Endothelial cell of umbilical vein (primary cell): ENCODE results near the gene CD300H. TPM values are rescaled to one million over a fixed set of nuclear protein-coding genes. Genes with fewer than 3 reads are reported as not detected.

Experiments
- BruUV-seq: library from RNA; stranded (reverse); fragments of 400-500 nt; replicated peaks from 2 replicates; lab custom pipeline; 2021; lab: Mats Ljungman, UMichigan
- CTCF ChIA-PET: fragments of 300-600, 350-600 bp; sonication (Branson Sonifier 250); formaldehyde crosslinking; loops from one replicate; lab custom pipeline; 2021; ENCODE audit warnings: antibody characterized with exemption, inconsistent platforms; lab: Charles Lee
- POLR2A ChIA-PET: fragments of 300-600, 350-600 bp; sonication (Branson Sonifier 250); formaldehyde crosslinking; loops from one replicate; lab custom pipeline; 2021; ENCODE audit warnings: antibody characterized with exemption, inconsistent platforms; lab: Charles Lee
- DNase-seq: peaks from one replicate; pipeline ENCODE4 v3.0.0-alpha.2; 2011; ENCODE audit warnings: low read depth, low spot score
- FAIRE-seq: peaks from 2 replicates; lab custom pipeline; 2011; peaks lifted over from hg19 to GRCh38; lab: Jason Lieb, UNC
- H2AFZ ChIP-seq: 2 replicates; pipeline ENCODE4 v1.6.0; 2012; ENCODE audit warnings: low read depth, low read length, control low read depth, inconsistent platforms
- H3K27ac ChIP-seq: 2 replicates; pipeline ENCODE4 v1.5.1; 2011; ENCODE audit warnings: low read depth, mild to moderate bottlenecking, control low read depth, low read length, moderate library complexity; ENCODE audit not compliant: insufficient read depth
- H3K27me3 ChIP-seq, 2 experiments: 2 replicates each; pipeline versions ENCODE4 v1.6.0 to v1.6.1; 2011; ENCODE audit warnings: low read length in 2 of 2, mixed read lengths in 1 of 2; ENCODE audit not compliant: control insufficient read depth in 2 of 2, insufficient read depth in 2 of 2
- H3K36me3 ChIP-seq, 2 experiments: 2 replicates in 1 of 2; 3 replicates in 1 of 2; pipeline ENCODE4 v1.5.1; 2011; ENCODE audit warnings: low read length in 2 of 2, mild to moderate bottlenecking in 1 of 2, moderate library complexity in 1 of 2; ENCODE audit not compliant: control insufficient read depth in 2 of 2, insufficient read depth in 2 of 2; ENCODE audit errors: extremely low read depth in 1 of 2
- H3K4me1 ChIP-seq: 3 replicates; pipeline ENCODE4 v1.5.1; 2011; ENCODE audit warnings: mild to moderate bottlenecking, low read length; ENCODE audit not compliant: control insufficient read depth, insufficient read depth; ENCODE audit errors: extremely low read depth
- H3K4me2 ChIP-seq: 2 replicates; pipeline ENCODE4 v1.6.1; 2011; ENCODE audit warnings: low read length, control low read depth, mixed read lengths; ENCODE audit not compliant: insufficient read depth
- H3K4me3 ChIP-seq, 3 experiments: fragments of 200-600 bp in 1 of 3; sonication (generic), shearing (Covaris generic) in 1 of 3; replicated peaks in 1 of 3; 2 replicates each; pipeline ENCODE4 v1.5.1; 2011 to 2016; ENCODE audit warnings: control low read depth in 3 of 3, low read length in 3 of 3, mild to moderate bottlenecking in 2 of 3, inconsistent platforms in 1 of 3, low read depth in 1 of 3, moderate library complexity in 1 of 3; ENCODE audit not compliant: insufficient read depth in 1 of 3
- H3K79me2 ChIP-seq: 2 replicates; pipeline ENCODE4 v1.6.0; 2012; ENCODE audit warnings: low read length, inconsistent platforms; ENCODE audit not compliant: control insufficient read depth, insufficient read depth
- H3K9ac ChIP-seq: replicated peaks from 2 replicates; pipeline ENCODE3; 2011; ENCODE audit warnings: low read length, control low read depth; ENCODE audit not compliant: insufficient read depth; ENCODE audit errors: extremely low read depth
- H3K9me1 ChIP-seq: replicated peaks from 3 replicates; pipeline ENCODE4 v1.6.0; 2011; ENCODE audit warnings: mild to moderate bottlenecking, low read length; ENCODE audit not compliant: control insufficient read depth, insufficient read depth; ENCODE audit errors: extremely low read depth
- H3K9me3 ChIP-seq: replicated peaks from 2 replicates; pipeline ENCODE4 v1.5.1; 2012; ENCODE audit warnings: low read length, inconsistent platforms; ENCODE audit not compliant: control insufficient read depth, insufficient read depth
- H4K20me1 ChIP-seq: replicated peaks from 2 replicates; pipeline ENCODE3; 2011; ENCODE audit warnings: mild to moderate bottlenecking, low read length; ENCODE audit not compliant: control insufficient read depth, insufficient read depth; ENCODE audit errors: extremely low read depth
- CTCF ChIP-seq, 2 donors: IDR thresholded peaks; 1 replicate in 1 of 2; 2 replicates in 1 of 2; pipeline ENCODE4 v1.5.1; 2011; ENCODE audit warnings: low read length in 2 of 2, mild to moderate bottlenecking in 2 of 2, moderate library complexity in 2 of 2, control low read depth in 1 of 2, inconsistent platforms in 1 of 2, low read depth in 1 of 2; ENCODE audit not compliant: insufficient read depth in 1 of 2; ENCODE audit errors: extremely low read depth in 1 of 2
- EZH2 ChIP-seq: IDR thresholded peaks from 2 replicates; pipeline ENCODE4 v1.6.1; 2012; ENCODE audit warnings: borderline replicate concordance, low read depth, mild to moderate bottlenecking, moderate library complexity, low read length, inconsistent platforms; ENCODE audit not compliant: severe bottlenecking
- FOS ChIP-seq: IDR thresholded peaks from 2 replicates; pipeline ENCODE4 v1.6.1; 2011; ENCODE audit warnings: mild to moderate bottlenecking, low read length, moderate library complexity, borderline replicate concordance; ENCODE audit not compliant: insufficient read depth
- GATA2 ChIP-seq: IDR thresholded peaks from 2 replicates; pipeline ENCODE4 v1.7.0; 2011; ENCODE audit warnings: low read depth, mild to moderate bottlenecking, moderate library complexity, mixed read lengths, low read length; ENCODE audit not compliant: insufficient read length, insufficient read depth
- JUN ChIP-seq: IDR thresholded peaks from 2 replicates; pipeline ENCODE4 v1.6.1; 2011; ENCODE audit warnings: borderline replicate concordance, low read depth; ENCODE audit not compliant: insufficient read length, insufficient read depth
- MAX ChIP-seq: IDR thresholded peaks from 2 replicates; pipeline ENCODE4 v1.6.1; 2011; ENCODE audit not compliant: insufficient read depth, insufficient read length
- MYC ChIP-seq: IDR thresholded peaks from one replicate; pipeline ENCODE4 v1.6.1; 2011; ENCODE audit warnings: mild to moderate bottlenecking, low read depth, low read length
- POLR2A ChIP-seq: IDR thresholded peaks from 2 replicates; pipeline ENCODE4 v1.6.1; 2012; ENCODE audit warnings: low read depth, mild to moderate bottlenecking, control low read depth, low read length
- POLR2AphosphoS5 ChIP-seq: IDR thresholded peaks from 2 replicates; pipeline ENCODE4 v1.6.1; 2012; ENCODE audit warnings: low read depth, mild to moderate bottlenecking, control low read depth, low read length, moderate library complexity; ENCODE audit not compliant: insufficient read depth
- dilution Hi-C: fragments of 300-500 bp; cut with MboI; formaldehyde crosslinking; loops from one replicate; pipeline ENCODE4 v1.15.0; 2019; ENCODE audit warnings: low sequenced_read_pairs; ENCODE audit not compliant: extremely low pct_ligation_motif_present
- intact Hi-C: fragments of 100-400 bp; cut with micrococcal nuclease; formaldehyde crosslinking; loops from one replicate; pipeline ENCODE4 v1.10.0; 2022
- polyA plus RNA-seq, 4 experiments: library from polyadenylated mRNA; depleted of rRNA in 3 of 4; stranded (reverse) in 3 of 4; unstranded in 1 of 4; fragments of >200 nt; gene quantifications; 2 replicates each; pipeline versions ENCODE4 v1.2.1 to v1.2.3, GENCODE V29; 2011 to 2012; ENCODE audit warnings: missing spikeins in 1 of 4
- total RNA-seq: library from RNA; stranded (reverse); gene quantifications from 2 replicates; pipeline ENCODE4 v1.2.3, GENCODE V29; 2021

Gene CD300H
- total and polyA plus RNA-seq, 2 donors (not counting 3 experiments of a cell fraction or from before 2014, with no cell fraction given), result not detected

DNA sequence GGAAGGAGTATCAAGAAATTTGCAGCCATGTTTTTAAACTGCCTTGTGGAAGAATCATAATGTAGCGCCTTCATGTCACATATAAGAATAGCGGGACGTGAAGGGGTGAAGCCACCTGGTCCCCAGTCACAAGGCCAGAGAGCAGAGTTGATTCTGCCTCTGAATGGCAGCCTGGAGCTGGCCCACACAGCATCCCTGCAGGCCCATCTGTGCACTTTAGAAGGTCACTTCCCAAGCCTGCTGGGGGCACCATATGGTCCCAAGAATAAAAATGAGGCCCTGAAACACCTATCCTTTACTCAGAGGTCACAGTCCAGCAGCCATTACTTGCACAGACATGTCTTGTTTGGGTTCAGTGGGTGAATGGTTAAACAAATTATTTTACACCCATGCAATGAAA lies 41.2 kb upstream of the CD300H start:
- dilution Hi-C loops, result no loop called here
- CTCF ChIA-PET, result no interaction called here

DNA sequence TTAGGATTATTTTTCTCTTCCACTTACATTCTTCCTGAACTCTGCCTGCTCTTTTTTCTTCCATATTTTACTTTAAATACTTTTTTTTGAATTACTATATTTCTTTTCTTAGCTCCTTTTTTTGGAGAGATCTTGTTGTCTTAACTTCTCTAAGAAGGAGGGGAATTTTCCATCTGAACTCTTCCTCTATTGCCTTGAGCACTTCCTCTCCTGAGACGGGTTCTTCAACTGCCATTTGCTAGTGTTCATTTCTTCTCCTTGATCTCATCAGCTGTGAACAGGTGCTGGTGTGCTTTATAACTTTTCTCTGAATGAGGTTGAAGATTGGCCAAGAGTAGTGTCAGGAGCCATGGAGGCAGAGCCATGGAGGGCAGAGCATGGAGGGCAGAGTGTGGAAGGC lies 39.9 kb upstream of the CD300H start:
- Histone ChIP-seq H3K79me2 (no peaks in the 10 kb centered on the region), H3K4me2 (no peak overlapping the region), H3K4me1 (no peaks in the 10 kb centered on the region), H2AFZ (no peak overlapping the region), H3K9me1 (no peaks in the 10 kb centered on the region), H3K9me3 (no peaks in the 10 kb centered on the region), H4K20me1 (no peaks in the 10 kb centered on the region), H3K27ac (no peak overlapping the region), H3K27me3 (no peaks in the 10 kb centered on the region), H3K4me3 (no peak overlapping the region), H3K9ac (no peak overlapping the region), H3K36me3 (no peaks in the 10 kb centered on the region)
- ChIA-PET CTCF (no interaction called here), POLR2A (no interaction called here)
- no TSS peak for BruUV-seq
- dilution Hi-C loops (no loop called here), intact Hi-C loops (no loop called here)
- no peak for DNase-seq
- TF ChIP-seq MYC (no peak), FOS (no peak), MAX (no peak), EZH2 (no peak), GATA2 (no peak), CTCF (IDR thresholded peaks at IDR 0.05; ENCODE audit: extremely low read depth in 1 of 2, insufficient read depth in 1 of 2, low read depth in 1 of 2, low read length in 2 of 2) (no peak), POLR2A (no peak), JUN (no peak), POLR2AphosphoS5 (no peak)
- no peak for FAIRE-seq

More for the DNA sequence above, 41.2 kb upstream of the CD300H start:
- no peaks in the 10 kb centered on the region for H3K79me2 ChIP-seq
- no peak overlapping the region for H2AFZ ChIP-seq
- no peak for FAIRE-seq
- H3K27me3 ChIP-seq, result no peaks in the 10 kb centered on the region
- no peak for DNase-seq
- H3K9me1 ChIP-seq, result no peaks in the 10 kb centered on the region
- H3K36me3 ChIP-seq, result no peaks in the 10 kb centered on the region
- no peaks in the 10 kb centered on the region for H4K20me1 ChIP-seq
- no peak overlapping the region for H3K4me2 ChIP-seq
- no peak overlapping the region for H3K4me3 ChIP-seq
- POLR2A ChIA-PET, result no interaction called here
- intact Hi-C loops, result no loop called here
- H3K9me3 ChIP-seq, result no peaks in the 10 kb centered on the region
- no TSS peak for BruUV-seq
- no peak overlapping the region for H3K27ac ChIP-seq
- TF ChIP-seq EZH2, result no peak
- H3K4me1 ChIP-seq, result no peaks in the 10 kb centered on the region
- H3K9ac ChIP-seq, result no peak overlapping the region
